ENCODE measurements around the gene C9orf152.

DNA sequence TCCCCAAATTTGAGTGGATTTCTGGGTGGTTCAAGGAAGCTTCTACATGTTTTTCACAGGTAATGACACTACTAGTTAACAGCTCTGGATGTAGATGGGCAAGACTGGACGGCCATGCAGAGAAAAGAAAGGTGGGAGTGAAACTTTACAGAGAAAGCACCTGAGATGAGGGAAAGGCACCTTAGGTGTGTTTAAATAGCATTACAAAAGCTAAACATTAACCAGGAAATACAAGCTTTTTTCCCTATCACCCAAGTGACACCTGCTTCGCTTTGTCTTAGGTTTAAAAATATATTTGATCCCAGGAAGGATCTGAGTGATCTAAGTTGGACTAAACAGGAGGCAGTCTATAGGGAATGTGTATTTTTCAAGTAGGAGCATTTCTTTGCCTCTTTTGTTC lies 8.3 kb downstream of the C9orf152 start:
- TF ChIP-seq ZNF197 (CRISPR knock-in tag; IDR thresholded peaks at IDR 0.05; ENCODE audit: low read depth), result no peak
- no peak for TF ChIP-seq SIN3A (IDR thresholded peaks at IDR 0.05; ENCODE audit: borderline replicate concordance in 2 of 2, control insufficient read depth in 1 of 2, low read depth in 2 of 2, low read length in 2 of 2)
- TF ChIP-seq POLR2A (conservative IDR thresholded peaks at IDR 0.05), result no peak
- TF ChIP-seq, protein P1, sequence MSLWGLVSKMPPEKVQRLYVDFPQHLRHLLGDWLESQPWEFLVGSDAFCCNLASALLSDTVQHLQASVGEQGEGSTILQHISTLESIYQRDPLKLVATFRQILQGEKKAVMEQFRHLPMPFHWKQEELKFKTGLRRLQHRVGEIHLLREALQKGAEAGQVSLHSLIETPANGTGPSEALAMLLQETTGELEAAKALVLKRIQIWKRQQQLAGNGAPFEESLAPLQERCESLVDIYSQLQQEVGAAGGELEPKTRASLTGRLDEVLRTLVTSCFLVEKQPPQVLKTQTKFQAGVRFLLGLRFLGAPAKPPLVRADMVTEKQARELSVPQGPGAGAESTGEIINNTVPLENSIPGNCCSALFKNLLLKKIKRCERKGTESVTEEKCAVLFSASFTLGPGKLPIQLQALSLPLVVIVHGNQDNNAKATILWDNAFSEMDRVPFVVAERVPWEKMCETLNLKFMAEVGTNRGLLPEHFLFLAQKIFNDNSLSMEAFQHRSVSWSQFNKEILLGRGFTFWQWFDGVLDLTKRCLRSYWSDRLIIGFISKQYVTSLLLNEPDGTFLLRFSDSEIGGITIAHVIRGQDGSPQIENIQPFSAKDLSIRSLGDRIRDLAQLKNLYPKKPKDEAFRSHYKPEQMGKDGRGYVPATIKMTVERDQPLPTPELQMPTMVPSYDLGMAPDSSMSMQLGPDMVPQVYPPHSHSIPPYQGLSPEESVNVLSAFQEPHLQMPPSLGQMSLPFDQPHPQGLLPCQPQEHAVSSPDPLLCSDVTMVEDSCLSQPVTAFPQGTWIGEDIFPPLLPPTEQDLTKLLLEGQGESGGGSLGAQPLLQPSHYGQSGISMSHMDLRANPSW (CRISPR knock-in tag; IDR thresholded peaks at IDR 0.05), result no peak
- TF ChIP-seq, protein P2, sequence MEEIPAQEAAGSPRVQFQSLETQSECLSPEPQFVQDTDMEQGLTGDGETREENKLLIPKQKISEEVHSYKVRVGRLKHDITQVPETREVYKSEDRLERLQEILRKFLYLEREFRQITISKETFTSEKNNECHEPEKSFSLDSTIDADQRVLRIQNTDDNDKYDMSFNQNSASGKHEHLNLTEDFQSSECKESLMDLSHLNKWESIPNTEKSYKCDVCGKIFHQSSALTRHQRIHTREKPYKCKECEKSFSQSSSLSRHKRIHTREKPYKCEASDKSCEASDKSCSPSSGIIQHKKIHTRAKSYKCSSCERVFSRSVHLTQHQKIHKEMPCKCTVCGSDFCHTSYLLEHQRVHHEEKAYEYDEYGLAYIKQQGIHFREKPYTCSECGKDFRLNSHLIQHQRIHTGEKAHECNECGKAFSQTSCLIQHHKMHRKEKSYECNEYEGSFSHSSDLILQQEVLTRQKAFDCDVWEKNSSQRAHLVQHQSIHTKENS (CRISPR knock-in tag; IDR thresholded peaks at IDR 0.05), result no peak
- no peak for TF ChIP-seq TCF7 (IDR thresholded peaks at IDR 0.05; ENCODE audit: borderline replicate concordance)
- no peak for TF ChIP-seq MYC (IDR thresholded peaks at IDR 0.05; ENCODE audit: low read depth, low read length)
- no peak for TF ChIP-seq MYC (CRISPR knock-in tag; IDR thresholded peaks at IDR 0.05; ENCODE audit: borderline replicate concordance, low read depth)
- TF ChIP-seq ZSCAN32 (CRISPR knock-in tag; IDR thresholded peaks at IDR 0.05), result no peak
- TF ChIP-seq NR2F6 (CRISPR knock-in tag; IDR thresholded peaks at IDR 0.05), result no peak
- TF ChIP-seq SIN3B (IDR thresholded peaks at IDR 0.05; ENCODE audit: low read depth), result no peak
- TF ChIP-seq SAFB (IDR thresholded peaks at IDR 0.05; ENCODE audit: borderline replicate concordance, low read depth, low read length), result no peak
- no peak for TF ChIP-seq L3MBTL2 (IDR thresholded peaks at IDR 0.05)
- no peak for TF ChIP-seq HIVEP1 (CRISPR knock-in tag; IDR thresholded peaks at IDR 0.05)

Data from K562 (cell line).